GM21390 (cell line): ENCODE measurements around the gene AVEN.
"Not testable (repeated sequence)": the region's sequence is repeated elsewhere in the genome, so short reads cannot be mapped to it uniquely, and the experiment has no call there.

Source experiments
- ATAC-seq: cut with Tn5 transposase; IDR thresholded peaks from one replicate; pipeline ENCODE4 v1.9.1; 2021; ENCODE audit not compliant: unreplicated experiment

AVEN gene

GRCh38 chr15:33858836-33859235, 180.2 kb downstream of the AVEN start:
- no peak for ATAC-seq

GRCh38 chr15:33857726-33858125, 181.3 kb downstream of the AVEN start:
- no peak for ATAC-seq

- ATAC-seq: no peak
Observed at GRCh38 chr15:33852570-33852969, 186.4 kb downstream of the AVEN start.

GRCh38 chr15:33852094-33852493, 186.9 kb downstream of the AVEN start:
- no peak for ATAC-seq

- no peak for ATAC-seq
Observed at GRCh38 chr15:33851079-33851478, 187.9 kb downstream of the AVEN start.

GRCh38 chr15:33848011-33848410, 191.0 kb downstream of the AVEN start:
- ATAC-seq: no peak

- no peak for ATAC-seq
Observed at GRCh38 chr15:33846862-33847261, 192.1 kb downstream of the AVEN start.

- ATAC-seq: no peak
Observed at GRCh38 chr15:33846142-33846541, 192.9 kb downstream of the AVEN start.

- ATAC-seq: no peak
Observed at GRCh38 chr15:33844597-33844996, 194.4 kb downstream of the AVEN start.

- no peak for ATAC-seq
Observed at GRCh38 chr15:33844186-33844585, 194.8 kb downstream of the AVEN start.

GRCh38 chr15:33840615-33841014, 198.4 kb downstream of the AVEN start:
- no peak for ATAC-seq

GRCh38 chr15:33839540-33839939, 199.5 kb downstream of the AVEN start:
- no peak for ATAC-seq

GRCh38 chr15:33837294-33837693, 201.7 kb downstream of the AVEN start:
- ATAC-seq: no peak

GRCh38 chr15:33834892-33835743, 203.9 kb downstream of the AVEN start:
- ATAC-seq: no peak

- ATAC-seq: no peak
Observed at GRCh38 chr15:33831646-33832045, 207.4 kb downstream of the AVEN start.

- no peak for ATAC-seq
Observed at GRCh38 chr15:33830351-33830750, 208.7 kb downstream of the AVEN start.

- ATAC-seq: no peak
Observed at GRCh38 chr15:33826201-33826600, 212.8 kb downstream of the AVEN start.

- ATAC-seq: no peak
Observed at GRCh38 chr15:33825453-33825852, 213.6 kb downstream of the AVEN start.

GRCh38 chr15:33823119-33823518, 215.9 kb downstream of the AVEN start:
- no peak for ATAC-seq

GRCh38 chr15:33822479-33822878, 216.5 kb downstream of the AVEN start:
- ATAC-seq: no peak

GRCh38 chr15:33819499-33819898, 219.5 kb downstream of the AVEN start:
- not testable (repeated sequence) for ATAC-seq
